ENCODE data around the gene SLC24A1.

Gene SLC24A1

DNA sequence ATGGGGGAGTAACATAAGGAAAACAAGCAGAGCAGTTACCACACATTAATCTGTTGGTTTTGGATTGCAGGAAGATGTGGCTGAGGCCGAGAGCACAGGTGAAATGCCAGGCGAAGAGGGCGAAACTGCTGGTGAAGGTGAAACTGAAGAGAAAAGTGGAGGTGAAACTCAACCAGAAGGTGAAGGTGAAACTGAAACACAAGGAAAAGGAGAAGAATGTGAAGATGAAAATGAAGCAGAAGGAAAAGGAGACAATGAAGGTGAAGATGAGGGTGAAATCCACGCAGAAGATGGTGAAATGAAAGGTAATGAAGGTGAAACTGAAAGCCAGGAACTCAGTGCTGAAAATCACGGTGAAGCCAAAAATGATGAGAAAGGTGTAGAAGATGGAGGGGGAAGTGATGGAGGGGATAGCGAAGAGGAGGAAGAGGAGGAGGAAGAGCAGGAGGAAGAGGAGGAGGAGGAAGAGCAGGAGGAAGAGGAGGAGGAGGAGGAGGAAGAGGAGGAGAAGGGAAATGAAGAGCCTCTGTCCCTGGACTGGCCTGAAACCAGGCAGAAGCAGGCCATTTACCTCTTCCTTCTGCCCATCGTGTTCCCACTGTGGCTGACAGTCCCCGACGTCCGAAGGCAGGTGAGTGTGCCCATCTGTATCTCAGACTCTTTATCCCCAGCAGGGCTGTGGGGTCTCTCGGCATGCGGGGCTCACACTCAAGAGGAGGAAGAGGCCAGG lies 28.7 kb downstream of the SLC24A1 start:
- no peak for DNase-seq (ENCODE audit: extremely low read depth, low read depth)
- TF ChIP-seq CTCF (IDR thresholded peaks at IDR 0.05; ENCODE audit: low read depth, low read length, missing control alignments), result no peak
- no peak overlapping the region for H3K4me3 ChIP-seq (replicated peaks; ENCODE audit: low read depth, low read length)

DNA sequence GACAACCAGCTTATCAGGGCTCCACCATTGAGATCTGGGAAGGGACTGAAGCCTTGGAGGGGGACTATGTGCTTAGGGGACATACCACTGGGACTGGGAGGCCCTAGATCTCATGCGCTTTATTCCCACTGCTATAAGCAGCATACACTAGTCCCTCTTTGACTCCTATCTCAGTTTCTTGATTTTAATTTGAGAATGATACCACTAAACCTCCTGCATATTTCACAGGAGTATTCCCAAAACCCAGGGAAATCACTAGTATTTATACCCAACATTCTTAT lies 29.2 kb downstream of the SLC24A1 start:
- no peak for TF ChIP-seq CTCF (IDR thresholded peaks at IDR 0.05; ENCODE audit: low read depth, low read length, missing control alignments)

DNA sequence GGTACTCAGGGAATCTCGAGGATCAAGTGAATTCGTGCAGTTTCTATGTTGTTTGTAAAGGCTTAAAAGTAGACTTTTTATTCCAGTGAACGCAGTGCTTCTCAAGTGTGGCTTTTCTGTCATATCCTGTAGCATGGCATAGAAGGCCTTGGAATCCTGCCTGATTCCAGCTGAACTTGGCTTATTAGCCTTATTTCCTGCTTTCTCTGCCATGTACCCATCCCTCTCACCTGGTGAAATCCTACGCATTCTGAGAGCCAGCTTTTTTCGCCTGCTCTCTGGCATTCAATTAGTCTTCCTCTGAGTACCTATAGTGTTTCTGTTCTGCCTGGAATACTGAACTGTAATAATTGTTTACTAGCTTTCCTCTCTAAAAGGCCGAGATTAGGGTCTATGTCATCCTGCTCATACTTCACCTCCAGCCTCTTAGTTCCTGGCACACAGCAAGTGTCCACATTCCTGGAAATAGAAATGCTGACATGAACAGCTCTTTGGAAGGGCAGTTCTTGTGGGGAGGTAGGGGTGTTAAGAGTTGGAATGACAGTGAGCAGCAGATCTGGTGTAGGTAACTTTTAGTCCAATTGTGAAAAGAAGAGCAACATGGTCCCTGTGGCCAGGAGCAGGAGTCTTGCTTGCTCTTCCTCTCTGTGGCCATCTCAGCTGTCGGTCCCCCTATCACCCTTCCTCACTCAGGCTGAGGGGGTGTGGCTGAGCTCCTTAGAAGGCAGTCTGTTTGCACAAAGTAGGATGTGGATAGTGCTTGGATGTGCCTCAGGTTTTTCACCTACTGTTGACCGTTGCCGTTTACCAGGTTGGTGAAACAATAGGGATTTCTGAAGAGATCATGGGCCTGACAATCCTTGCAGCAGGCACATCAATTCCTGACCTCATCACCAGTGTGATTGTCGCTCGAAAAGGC lies 30.4 kb downstream of the SLC24A1 start:
- DNase-seq (ENCODE audit: extremely low read depth, low read depth), result no peak
- no peak for TF ChIP-seq CTCF (IDR thresholded peaks at IDR 0.05; ENCODE audit: low read depth, low read length, missing control alignments)
- H3K4me3 ChIP-seq (replicated peaks; ENCODE audit: low read depth, low read length), result no peak overlapping the region

More for the DNA sequence above, 29.2 kb downstream of the SLC24A1 start:
- DNase-seq (ENCODE audit: extremely low read depth, low read depth), result no peak
- no peak overlapping the region for H3K4me3 ChIP-seq (replicated peaks; ENCODE audit: low read depth, low read length)

DNA sequence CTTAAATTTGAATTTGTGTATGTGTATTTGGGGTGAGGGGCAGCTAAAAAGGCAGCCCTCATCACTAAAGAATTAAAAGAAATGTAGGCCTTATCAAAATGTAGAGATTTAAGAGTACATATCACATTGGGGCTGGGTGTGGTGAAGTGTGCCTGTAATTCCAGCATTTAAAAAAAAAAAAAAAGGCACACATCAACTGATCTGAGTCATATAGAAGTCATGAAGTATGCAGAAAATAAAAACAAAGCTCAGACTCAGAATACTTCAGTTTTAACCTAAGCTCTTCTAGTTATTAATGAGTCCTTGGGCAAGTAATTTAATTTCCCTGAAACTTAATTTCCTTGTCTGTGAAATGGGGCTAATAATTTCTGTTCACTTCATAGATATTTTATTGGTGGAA lies 31.6 kb downstream of the SLC24A1 start:
- no peak for TF ChIP-seq CTCF (IDR thresholded peaks at IDR 0.05; ENCODE audit: low read depth, low read length, missing control alignments)
- no peak for DNase-seq (ENCODE audit: extremely low read depth, low read depth)
- H3K4me3 ChIP-seq (replicated peaks; ENCODE audit: low read depth, low read length), result no peak overlapping the region

DNA sequence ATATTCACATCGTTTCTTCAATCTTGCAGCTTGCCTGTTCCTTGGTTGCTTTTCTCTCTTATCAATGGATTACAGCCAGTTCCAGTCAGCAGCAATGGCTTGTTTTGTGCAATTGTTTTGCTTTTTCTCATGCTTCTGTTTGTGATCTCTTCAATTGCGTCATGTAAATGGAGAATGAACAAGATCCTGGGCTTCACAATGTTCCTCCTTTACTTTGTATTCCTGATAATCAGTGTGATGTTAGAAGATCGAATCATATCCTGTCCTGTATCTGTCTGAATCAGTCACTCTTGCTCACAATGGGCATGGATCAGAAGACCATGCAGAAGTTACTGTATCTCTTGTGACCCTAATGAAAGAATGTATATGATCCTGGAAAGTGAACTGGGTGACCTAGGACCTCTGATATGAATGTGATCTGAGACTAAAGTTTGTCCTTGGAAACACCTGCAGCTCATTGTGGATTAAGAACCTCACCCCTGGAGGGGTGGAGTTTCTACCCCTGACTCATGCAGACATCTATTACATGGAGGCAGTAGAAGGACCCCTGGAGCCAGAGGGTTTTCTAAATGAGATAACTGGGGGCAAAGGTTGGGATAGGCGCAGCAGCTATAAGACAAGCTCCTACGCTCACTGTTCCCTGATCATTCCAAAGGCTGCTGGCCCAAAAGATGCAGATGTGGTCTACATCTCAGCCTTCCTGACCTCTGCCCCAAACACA lies 32.2 kb downstream of the SLC24A1 start:
- no peak for DNase-seq (ENCODE audit: extremely low read depth, low read depth)
- no peak for TF ChIP-seq CTCF (IDR thresholded peaks at IDR 0.05; ENCODE audit: low read depth, low read length, missing control alignments)
- no peak overlapping the region for H3K4me3 ChIP-seq (replicated peaks; ENCODE audit: low read depth, low read length)

GRCh38 chr15:65655026-65655425 lies 33.3 kb downstream of the SLC24A1 start:
- TF ChIP-seq CTCF (IDR thresholded peaks at IDR 0.05; ENCODE audit: low read depth, low read length, missing control alignments), result no peak
- DNase-seq (ENCODE audit: extremely low read depth, low read depth), result no peak
- H3K4me3 ChIP-seq (replicated peaks; ENCODE audit: low read depth, low read length), result no peak overlapping the region
